Endothelial cell of umbilical vein (primary cell): ENCODE results near the gene COL4A1. TPM values are rescaled to one million over a fixed set of nuclear protein-coding genes. Genes with fewer than 3 reads are reported as not detected.

ENCODE experiments used
- BruUV-seq: library from RNA; stranded (reverse); fragments of 400-500 nt; replicated peaks from 2 replicates; lab custom pipeline; 2021; lab: Mats Ljungman, UMichigan
- CTCF ChIA-PET: fragments of 300-600, 350-600 bp; sonication (Branson Sonifier 250); formaldehyde crosslinking; loops from one replicate; lab custom pipeline; 2021; ENCODE audit warnings: antibody characterized with exemption, inconsistent platforms; lab: Charles Lee
- POLR2A ChIA-PET: fragments of 300-600, 350-600 bp; sonication (Branson Sonifier 250); formaldehyde crosslinking; loops from one replicate; lab custom pipeline; 2021; ENCODE audit warnings: antibody characterized with exemption, inconsistent platforms; lab: Charles Lee
- DNase-seq: peaks from one replicate; pipeline ENCODE4 v3.0.0-alpha.2; 2011; ENCODE audit warnings: low read depth, low spot score
- FAIRE-seq: peaks from 2 replicates; lab custom pipeline; 2011; peaks lifted over from hg19 to GRCh38; lab: Jason Lieb, UNC
- H2AFZ ChIP-seq: 2 replicates; pipeline ENCODE4 v1.6.0; 2012; ENCODE audit warnings: low read depth, low read length, control low read depth, inconsistent platforms
- H3K27ac ChIP-seq: 2 replicates; pipeline ENCODE4 v1.5.1; 2011; ENCODE audit warnings: low read depth, mild to moderate bottlenecking, control low read depth, low read length, moderate library complexity; ENCODE audit not compliant: insufficient read depth
- H3K27me3 ChIP-seq, 2 experiments: 2 replicates each; pipeline versions ENCODE4 v1.6.0 to v1.6.1; 2011; ENCODE audit warnings: low read length in 2 of 2, mixed read lengths in 1 of 2; ENCODE audit not compliant: control insufficient read depth in 2 of 2, insufficient read depth in 2 of 2
- H3K36me3 ChIP-seq, 2 experiments: 2 replicates in 1 of 2; 3 replicates in 1 of 2; pipeline ENCODE4 v1.5.1; 2011; ENCODE audit warnings: low read length in 2 of 2, mild to moderate bottlenecking in 1 of 2, moderate library complexity in 1 of 2; ENCODE audit not compliant: control insufficient read depth in 2 of 2, insufficient read depth in 2 of 2; ENCODE audit errors: extremely low read depth in 1 of 2
- H3K4me1 ChIP-seq: 3 replicates; pipeline ENCODE4 v1.5.1; 2011; ENCODE audit warnings: mild to moderate bottlenecking, low read length; ENCODE audit not compliant: control insufficient read depth, insufficient read depth; ENCODE audit errors: extremely low read depth
- H3K4me2 ChIP-seq: 2 replicates; pipeline ENCODE4 v1.6.1; 2011; ENCODE audit warnings: low read length, control low read depth, mixed read lengths; ENCODE audit not compliant: insufficient read depth
- H3K4me3 ChIP-seq, 3 experiments: fragments of 200-600 bp in 1 of 3; sonication (generic), shearing (Covaris generic) in 1 of 3; replicated peaks in 1 of 3; 2 replicates each; pipeline ENCODE4 v1.5.1; 2011 to 2016; ENCODE audit warnings: control low read depth in 3 of 3, low read length in 3 of 3, mild to moderate bottlenecking in 2 of 3, inconsistent platforms in 1 of 3, low read depth in 1 of 3, moderate library complexity in 1 of 3; ENCODE audit not compliant: insufficient read depth in 1 of 3
- H3K79me2 ChIP-seq: 2 replicates; pipeline ENCODE4 v1.6.0; 2012; ENCODE audit warnings: low read length, inconsistent platforms; ENCODE audit not compliant: control insufficient read depth, insufficient read depth
- H3K9ac ChIP-seq: replicated peaks from 2 replicates; pipeline ENCODE3; 2011; ENCODE audit warnings: low read length, control low read depth; ENCODE audit not compliant: insufficient read depth; ENCODE audit errors: extremely low read depth
- H3K9me1 ChIP-seq: replicated peaks from 3 replicates; pipeline ENCODE4 v1.6.0; 2011; ENCODE audit warnings: mild to moderate bottlenecking, low read length; ENCODE audit not compliant: control insufficient read depth, insufficient read depth; ENCODE audit errors: extremely low read depth
- H3K9me3 ChIP-seq: replicated peaks from 2 replicates; pipeline ENCODE4 v1.5.1; 2012; ENCODE audit warnings: low read length, inconsistent platforms; ENCODE audit not compliant: control insufficient read depth, insufficient read depth
- H4K20me1 ChIP-seq: replicated peaks from 2 replicates; pipeline ENCODE3; 2011; ENCODE audit warnings: mild to moderate bottlenecking, low read length; ENCODE audit not compliant: control insufficient read depth, insufficient read depth; ENCODE audit errors: extremely low read depth
- CTCF ChIP-seq, 2 donors: IDR thresholded peaks; 1 replicate in 1 of 2; 2 replicates in 1 of 2; pipeline ENCODE4 v1.5.1; 2011; ENCODE audit warnings: low read length in 2 of 2, mild to moderate bottlenecking in 2 of 2, moderate library complexity in 2 of 2, control low read depth in 1 of 2, inconsistent platforms in 1 of 2, low read depth in 1 of 2; ENCODE audit not compliant: insufficient read depth in 1 of 2; ENCODE audit errors: extremely low read depth in 1 of 2
- EZH2 ChIP-seq: IDR thresholded peaks from 2 replicates; pipeline ENCODE4 v1.6.1; 2012; ENCODE audit warnings: borderline replicate concordance, low read depth, mild to moderate bottlenecking, moderate library complexity, low read length, inconsistent platforms; ENCODE audit not compliant: severe bottlenecking
- FOS ChIP-seq: IDR thresholded peaks from 2 replicates; pipeline ENCODE4 v1.6.1; 2011; ENCODE audit warnings: mild to moderate bottlenecking, low read length, moderate library complexity, borderline replicate concordance; ENCODE audit not compliant: insufficient read depth
- GATA2 ChIP-seq: IDR thresholded peaks from 2 replicates; pipeline ENCODE4 v1.7.0; 2011; ENCODE audit warnings: low read depth, mild to moderate bottlenecking, moderate library complexity, mixed read lengths, low read length; ENCODE audit not compliant: insufficient read length, insufficient read depth
- JUN ChIP-seq: IDR thresholded peaks from 2 replicates; pipeline ENCODE4 v1.6.1; 2011; ENCODE audit warnings: borderline replicate concordance, low read depth; ENCODE audit not compliant: insufficient read length, insufficient read depth
- MYC ChIP-seq: IDR thresholded peaks from one replicate; pipeline ENCODE4 v1.6.1; 2011; ENCODE audit warnings: mild to moderate bottlenecking, low read depth, low read length
- POLR2A ChIP-seq: IDR thresholded peaks from 2 replicates; pipeline ENCODE4 v1.6.1; 2012; ENCODE audit warnings: low read depth, mild to moderate bottlenecking, control low read depth, low read length
- POLR2AphosphoS5 ChIP-seq: IDR thresholded peaks from 2 replicates; pipeline ENCODE4 v1.6.1; 2012; ENCODE audit warnings: low read depth, mild to moderate bottlenecking, control low read depth, low read length, moderate library complexity; ENCODE audit not compliant: insufficient read depth
- dilution Hi-C: fragments of 300-500 bp; cut with MboI; formaldehyde crosslinking; loops from one replicate; pipeline ENCODE4 v1.15.0; 2019; ENCODE audit warnings: low sequenced_read_pairs; ENCODE audit not compliant: extremely low pct_ligation_motif_present
- intact Hi-C: fragments of 100-400 bp; cut with micrococcal nuclease; formaldehyde crosslinking; loops from one replicate; pipeline ENCODE4 v1.10.0; 2022
- polyA plus RNA-seq, 4 experiments: library from polyadenylated mRNA; depleted of rRNA in 3 of 4; stranded (reverse) in 3 of 4; unstranded in 1 of 4; fragments of >200 nt; gene quantifications; 2 replicates each; pipeline versions ENCODE4 v1.2.1 to v1.2.3, GENCODE V29; 2011 to 2012; ENCODE audit warnings: missing spikeins in 1 of 4
- total RNA-seq: library from RNA; stranded (reverse); gene quantifications from 2 replicates; pipeline ENCODE4 v1.2.3, GENCODE V29; 2021
- TF ChIP-seq, protein P1 (sequence below): IDR thresholded peaks from 2 replicates; pipeline ENCODE4 v1.6.1; 2011; ENCODE audit not compliant: insufficient read depth, insufficient read length

Gene COL4A1
- total and polyA plus RNA-seq, 2 donors (not counting 3 experiments of a cell fraction or from before 2014, with no cell fraction given), result 384 to 1,119 TPM

DNA sequence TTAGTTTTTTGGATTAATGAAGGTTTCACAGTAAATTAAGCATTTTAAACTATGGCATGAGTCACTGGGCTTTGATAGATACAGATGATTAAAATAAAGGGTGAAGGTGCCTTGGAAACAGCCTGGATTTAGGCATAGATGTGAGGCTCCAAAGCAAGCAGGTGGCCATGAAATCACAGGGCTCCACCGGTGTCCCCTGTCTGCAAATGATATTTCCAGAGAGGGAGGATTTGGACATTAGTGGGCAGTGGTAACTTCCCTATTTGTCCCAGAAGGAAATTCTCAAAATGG is 127.2 kb downstream of the COL4A1 start:
- dilution Hi-C loops, result no loop called here
- FAIRE-seq (no peak), DNase-seq (no peak)
- Histone ChIP-seq H3K36me3 (peaks cover 51 to 62% of the 10 kb centered on the region in 2 experiments), H3K9me3 (no peaks in the 10 kb centered on the region), H3K79me2 (no peaks in the 10 kb centered on the region), H3K27me3 (no peaks in the 10 kb centered on the region), H3K4me3 (no peak overlapping the region), H3K4me1 (no peaks in the 10 kb centered on the region), H3K9me1 (no peaks in the 10 kb centered on the region), H3K9ac (no peak overlapping the region), H4K20me1 (no peaks in the 10 kb centered on the region), H2AFZ (no peak overlapping the region), H3K27ac (no peak overlapping the region), H3K4me2 (no peak overlapping the region)
- TF ChIP-seq POLR2AphosphoS5, result no peak
- no peak for TF ChIP-seq CTCF (IDR thresholded peaks at IDR 0.05; ENCODE audit: extremely low read depth in 1 of 2, insufficient read depth in 1 of 2, low read depth in 1 of 2, low read length in 2 of 2)
- TF ChIP-seq, protein P1, sequence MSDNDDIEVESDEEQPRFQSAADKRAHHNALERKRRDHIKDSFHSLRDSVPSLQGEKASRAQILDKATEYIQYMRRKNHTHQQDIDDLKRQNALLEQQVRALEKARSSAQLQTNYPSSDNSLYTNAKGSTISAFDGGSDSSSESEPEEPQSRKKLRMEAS, result no peak
- TF ChIP-seq JUN, result no peak
- intact Hi-C loops, result no loop called here
- POLR2A ChIA-PET, result no interaction called here
- CTCF ChIA-PET, result no interaction called here
- no TSS peak for BruUV-seq

DNA sequence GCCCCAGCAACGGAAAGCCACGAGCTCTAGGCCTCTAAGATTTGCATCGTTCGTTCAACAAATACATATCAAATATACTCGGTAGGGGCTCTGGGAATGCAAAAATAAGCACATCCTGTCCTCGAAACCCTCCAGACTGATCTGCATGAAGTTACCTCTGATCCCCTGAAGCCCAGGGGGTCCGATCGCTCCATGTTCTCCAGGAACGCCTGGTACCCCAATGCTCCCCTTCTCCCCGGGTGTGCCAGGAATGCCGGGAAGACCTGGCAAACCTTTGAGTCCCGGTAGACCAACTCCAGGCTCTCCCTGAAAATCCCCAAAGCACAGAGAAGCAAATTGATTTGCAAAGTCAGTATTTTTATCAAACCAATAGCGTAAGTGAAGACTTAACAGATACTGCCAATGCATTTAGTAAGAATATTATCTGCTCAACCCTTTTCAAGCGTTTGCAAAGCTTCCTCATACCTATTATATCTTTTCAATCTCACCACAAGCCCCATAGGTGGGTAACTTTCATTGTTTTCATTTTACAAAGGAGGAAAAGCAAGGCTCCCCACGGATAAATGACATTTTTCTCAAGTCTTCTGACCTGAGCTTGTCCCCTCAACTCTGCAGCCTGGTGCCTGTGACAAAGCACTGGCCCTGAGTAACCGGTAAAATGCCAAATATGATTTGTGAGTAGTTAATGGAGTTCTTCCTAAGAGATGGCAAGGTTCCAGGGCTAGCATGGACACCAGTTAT is 127.7 kb downstream of the COL4A1 start:
- CTCF ChIA-PET, result no interaction called here
- POLR2A ChIA-PET, result no interaction called here
- intact Hi-C loops, result no loop called here

More for the DNA sequence above, 127.7 kb downstream of the COL4A1 start:
- no peaks in the 10 kb centered on the region for H3K27me3 ChIP-seq
- no peaks in the 10 kb centered on the region for H3K79me2 ChIP-seq
- H3K9me1 ChIP-seq, result no peaks in the 10 kb centered on the region
- H3K27ac ChIP-seq, result no peak overlapping the region
- no peaks in the 10 kb centered on the region for H4K20me1 ChIP-seq
- no peak overlapping the region for H2AFZ ChIP-seq
- TF ChIP-seq EZH2 (no peak), POLR2A (no peak), POLR2AphosphoS5 (no peak), CTCF (IDR thresholded peaks at IDR 0.05; ENCODE audit: extremely low read depth in 1 of 2, insufficient read depth in 1 of 2, low read depth in 1 of 2, low read length in 2 of 2) (no peak), MYC (no peak), FOS (no peak), GATA2 (no peak), JUN (no peak)
- TF ChIP-seq, protein P1, result no peak
- H3K4me3 ChIP-seq, result no peak overlapping the region
- H3K9ac ChIP-seq, result no peak overlapping the region
- H3K4me1 ChIP-seq, result no peaks in the 10 kb centered on the region
- no TSS peak for BruUV-seq
- H3K9me3 ChIP-seq, result no peaks in the 10 kb centered on the region
- dilution Hi-C loops, result no loop called here
- no peak overlapping the region for H3K4me2 ChIP-seq
- FAIRE-seq, result no peak
- no peak for DNase-seq
- H3K36me3 ChIP-seq, result peaks cover 56 to 65% of the 10 kb centered on the region in 2 experiments
